GM18505 (cell line): ENCODE measurements around the gene SORCS2.

Experiments
- ATAC-seq: cut with Tn5 transposase; IDR thresholded peaks from one replicate; pipeline ENCODE4 v1.9.1; 2021; ENCODE audit not compliant: unreplicated experiment
- POLR2A ChIP-seq: IDR thresholded peaks from 4 replicates; pipeline ENCODE4 v1.6.1; 2011; ENCODE audit warnings: borderline replicate concordance; ENCODE audit not compliant: insufficient read depth, insufficient read length; ENCODE audit errors: extremely low read depth

The SORCS2 gene

DNA sequence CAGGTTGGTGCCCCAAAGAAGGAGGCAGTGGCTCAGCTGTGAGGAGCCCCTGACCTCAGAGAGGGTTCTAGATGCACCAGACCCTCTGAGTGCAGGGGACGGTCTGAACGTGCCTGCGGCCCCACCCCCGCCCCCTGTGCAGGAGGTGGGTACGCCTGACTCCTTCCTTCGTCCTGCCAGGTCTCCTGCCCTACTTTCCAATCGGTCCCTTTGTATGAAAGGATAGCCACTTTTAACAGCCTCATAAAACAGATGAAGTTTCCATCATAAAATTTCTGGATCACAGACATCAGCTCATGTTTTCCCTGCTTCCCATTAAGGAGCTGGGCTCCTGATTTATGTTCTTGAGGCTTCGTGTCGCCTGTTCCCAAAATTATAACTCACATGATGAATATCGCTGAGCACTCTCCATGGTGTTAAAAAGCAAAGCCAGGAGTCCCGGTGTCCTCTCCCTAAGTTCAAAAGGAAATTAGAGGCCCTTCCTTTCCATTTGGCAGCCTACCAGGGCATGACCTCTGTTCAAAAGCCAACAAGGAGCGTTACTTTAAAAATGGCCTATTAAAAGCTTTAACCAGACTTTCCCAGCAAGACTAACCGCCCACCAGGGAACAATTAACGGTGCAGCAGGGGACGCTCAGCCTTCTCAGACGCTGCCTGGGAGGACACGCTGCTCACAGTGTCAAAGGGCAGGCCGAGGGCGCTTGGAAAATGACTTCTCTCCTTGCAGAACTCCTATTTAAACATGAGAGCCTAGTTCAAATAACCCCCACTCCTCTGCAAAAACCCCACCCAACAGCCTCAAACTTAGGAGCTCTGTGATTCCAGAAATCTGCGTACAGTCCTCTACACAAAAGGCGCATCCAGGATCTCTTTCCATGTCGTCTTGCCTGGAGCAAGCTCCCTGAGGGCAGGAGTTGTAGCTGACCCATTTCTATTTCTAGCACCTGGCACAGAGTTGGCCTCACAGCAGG, 565.4 kb downstream of the SORCS2 start:
- TF ChIP-seq POLR2A, result no peak
- no peak for ATAC-seq

DNA sequence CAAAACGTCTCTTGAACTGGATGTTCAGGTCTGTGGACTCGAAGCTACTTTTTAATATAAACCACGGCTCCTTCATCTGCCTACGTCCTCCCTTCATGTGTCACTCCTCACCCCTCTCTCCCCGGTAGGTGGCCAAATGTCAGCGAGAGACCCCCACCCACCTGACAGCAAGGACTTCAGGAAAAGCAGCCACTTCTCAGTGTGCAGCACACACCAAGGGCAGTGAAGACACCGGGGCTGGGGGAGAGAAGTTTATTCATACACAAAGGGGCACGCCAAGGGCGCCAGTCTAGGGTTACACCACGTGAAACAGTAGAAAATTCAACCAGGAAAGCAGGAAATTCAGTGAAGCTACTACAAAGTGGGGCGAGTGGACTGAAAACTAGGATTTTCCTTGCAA, 566.1 kb downstream of the SORCS2 start:
- ATAC-seq, result no peak
- no peak for TF ChIP-seq POLR2A

DNA sequence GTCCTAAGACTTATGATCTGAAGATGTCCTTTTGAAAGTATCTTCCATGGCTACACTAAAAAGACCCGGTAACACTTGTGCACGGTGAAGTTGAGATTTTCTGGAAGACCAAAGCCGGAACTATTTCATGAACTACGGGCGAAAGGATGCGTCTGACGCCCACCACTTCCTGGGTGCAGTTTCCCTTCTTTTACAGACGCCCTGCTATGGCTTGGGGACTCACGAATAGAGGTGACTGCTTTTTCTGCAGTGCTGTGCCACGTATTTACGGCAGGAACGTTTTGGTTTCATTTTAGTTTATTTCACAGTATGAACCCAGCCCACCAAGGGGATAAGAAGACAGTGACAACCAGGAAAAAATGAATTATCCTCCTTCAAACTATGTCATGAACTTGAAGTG, 566.9 kb downstream of the SORCS2 start:
- ATAC-seq, result no peak
- no peak for TF ChIP-seq POLR2A

DNA sequence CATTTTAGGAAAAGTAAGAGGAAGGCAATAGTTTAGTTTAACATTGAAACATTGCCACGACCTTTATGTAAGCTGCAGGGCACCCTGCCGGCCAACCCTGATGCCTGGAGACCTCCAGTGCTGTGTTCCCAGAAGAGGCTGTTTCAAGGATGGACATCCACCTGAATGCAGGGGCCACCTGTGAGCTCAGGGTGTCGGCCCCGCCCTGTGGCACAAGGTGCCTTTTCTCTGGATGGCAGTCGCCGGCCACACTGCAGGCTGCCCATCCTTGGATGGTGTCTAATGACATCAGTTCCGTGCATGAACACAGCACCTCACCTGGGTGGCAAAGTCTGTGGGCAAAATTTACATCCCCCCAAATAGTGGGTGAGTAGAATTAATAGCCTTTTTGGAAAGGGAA, 567.3 kb downstream of the SORCS2 start:
- ATAC-seq, result no peak
- TF ChIP-seq POLR2A, result no peak

DNA sequence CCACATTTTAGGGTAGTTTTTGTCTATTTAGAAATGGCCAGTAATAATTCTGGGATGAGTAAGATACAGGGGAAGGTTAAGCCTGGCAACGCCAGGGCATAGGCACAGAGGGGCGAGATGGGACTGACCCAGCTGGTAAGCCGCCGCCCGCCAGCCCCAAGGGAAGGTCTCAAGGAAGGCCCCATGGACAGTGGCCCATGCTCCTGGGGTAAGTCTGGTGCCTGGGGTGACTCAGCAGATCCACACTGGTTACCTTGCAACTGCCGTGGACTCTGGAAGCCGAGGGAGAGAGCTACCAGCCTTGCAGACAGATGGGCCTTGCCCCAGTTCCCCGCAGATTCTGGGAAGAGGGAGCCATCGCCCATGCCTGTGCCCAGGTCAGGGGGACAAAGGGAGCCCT, 567.9 kb downstream of the SORCS2 start:
- ATAC-seq, result no peak
- no peak for TF ChIP-seq POLR2A

DNA sequence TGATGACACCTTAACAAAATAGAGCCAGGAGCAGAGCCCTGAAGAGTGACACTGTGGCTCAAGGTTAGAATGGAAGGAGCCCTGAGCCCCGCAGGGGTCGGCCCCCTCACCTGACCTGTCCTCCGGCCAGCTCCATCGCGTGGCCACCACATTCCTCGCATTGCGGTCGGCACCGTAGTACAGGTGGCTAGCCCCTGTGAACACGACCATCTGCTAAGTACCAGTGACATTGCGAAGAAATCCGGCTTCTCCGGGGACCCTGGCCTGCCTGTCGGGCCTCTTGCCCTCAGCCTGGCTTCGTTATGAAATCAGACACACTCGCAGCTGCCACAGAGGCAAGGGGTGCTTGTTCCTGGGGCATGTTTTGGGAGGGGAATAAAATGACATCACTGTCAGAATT, 568.4 kb downstream of the SORCS2 start:
- ATAC-seq, result no peak
- no peak for TF ChIP-seq POLR2A

DNA sequence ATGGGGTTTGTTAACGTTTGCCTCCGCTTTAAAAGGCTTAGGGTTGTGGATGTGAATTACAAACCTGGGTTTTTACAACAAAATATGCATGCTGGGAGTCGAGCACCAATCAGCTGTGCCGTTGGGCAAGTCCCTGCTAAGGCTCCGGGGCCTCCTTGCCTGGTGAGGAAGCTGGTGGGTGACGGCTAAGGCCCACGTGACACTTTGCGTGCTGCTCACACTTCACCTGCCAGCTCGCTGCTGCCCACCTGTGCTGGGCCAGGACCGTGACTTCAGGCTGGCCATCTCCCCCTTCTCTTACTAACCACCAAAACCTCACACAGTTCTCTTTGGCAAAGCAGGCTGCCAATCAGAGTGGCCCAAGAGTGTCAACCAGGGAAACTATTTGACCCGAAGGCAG, 569.0 kb downstream of the SORCS2 start:
- ATAC-seq, result no peak
- no peak for TF ChIP-seq POLR2A

DNA sequence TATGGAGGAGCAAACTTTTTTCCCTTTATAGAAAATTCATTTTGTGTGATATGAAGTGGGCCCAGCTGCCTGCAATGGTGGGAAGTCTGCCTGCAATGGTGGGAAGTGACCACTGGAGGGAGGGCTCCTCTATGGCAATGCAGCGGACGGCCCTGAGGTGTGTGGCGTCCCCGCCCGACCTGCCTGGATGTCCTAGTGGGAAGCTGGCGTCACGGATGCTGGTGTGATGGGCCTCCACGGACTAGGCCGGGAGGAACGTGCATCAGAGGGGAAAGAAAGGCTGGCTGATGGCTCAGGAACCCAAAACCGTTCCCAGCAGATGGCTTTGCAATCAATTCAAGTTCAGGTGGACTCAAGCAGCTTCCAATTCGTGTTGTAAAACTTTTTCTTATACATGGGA, 569.4 kb downstream of the SORCS2 start:
- peak; percentile 82 for ATAC-seq
- no peak for TF ChIP-seq POLR2A

DNA sequence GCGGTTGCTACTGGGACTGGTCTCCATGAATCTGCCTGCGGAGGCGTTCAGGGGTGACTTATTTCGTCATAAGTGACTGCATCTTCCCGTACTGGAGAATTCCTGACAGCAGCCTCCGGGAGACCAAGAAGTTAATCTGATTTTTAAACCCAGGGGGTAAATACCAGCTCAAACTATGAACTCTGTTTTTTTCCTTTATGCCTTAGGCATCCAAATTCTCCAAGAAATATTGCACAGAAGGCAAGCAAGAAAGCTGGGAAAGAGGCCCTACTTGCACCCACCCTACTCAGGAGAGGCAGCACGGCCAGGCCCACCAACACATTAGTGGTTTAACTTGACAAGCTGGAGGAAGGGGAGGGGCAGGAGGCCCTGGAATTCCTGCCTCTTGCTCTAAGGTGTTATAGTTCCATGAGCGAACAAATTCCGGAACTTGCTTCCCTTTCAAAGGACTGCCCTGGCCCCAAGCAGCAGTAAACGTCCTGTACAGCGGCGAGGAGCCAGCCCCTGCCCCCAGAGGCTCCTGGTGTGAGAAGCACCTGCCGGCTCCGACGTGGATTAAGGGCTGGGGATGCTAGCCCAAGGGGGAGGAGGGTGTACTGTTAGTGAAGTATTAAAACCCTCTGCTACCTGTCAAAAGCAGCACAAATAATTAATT, 570.2 kb downstream of the SORCS2 start:
- ATAC-seq, result no peak
- no peak for TF ChIP-seq POLR2A

DNA sequence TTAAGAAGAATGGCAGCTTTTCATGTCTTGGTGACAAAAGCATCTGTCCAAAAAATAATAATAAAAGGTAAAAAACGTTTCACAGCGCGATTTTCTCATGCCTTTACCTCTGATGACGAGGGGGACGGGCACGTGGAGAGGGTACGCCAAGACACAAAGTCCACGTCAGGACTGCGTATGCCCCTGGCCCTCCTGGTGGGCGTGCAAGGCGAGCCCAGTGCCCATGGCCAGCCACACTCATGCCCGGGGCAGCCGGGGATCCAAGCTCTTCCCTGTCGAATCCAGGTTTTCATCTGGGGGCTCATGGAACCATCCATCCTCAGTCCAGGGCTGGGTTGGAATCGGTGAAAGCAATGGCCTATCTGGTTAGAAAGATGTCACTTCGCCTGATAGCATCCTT, 570.8 kb downstream of the SORCS2 start:
- TF ChIP-seq POLR2A, result no peak
- ATAC-seq, result no peak

DNA sequence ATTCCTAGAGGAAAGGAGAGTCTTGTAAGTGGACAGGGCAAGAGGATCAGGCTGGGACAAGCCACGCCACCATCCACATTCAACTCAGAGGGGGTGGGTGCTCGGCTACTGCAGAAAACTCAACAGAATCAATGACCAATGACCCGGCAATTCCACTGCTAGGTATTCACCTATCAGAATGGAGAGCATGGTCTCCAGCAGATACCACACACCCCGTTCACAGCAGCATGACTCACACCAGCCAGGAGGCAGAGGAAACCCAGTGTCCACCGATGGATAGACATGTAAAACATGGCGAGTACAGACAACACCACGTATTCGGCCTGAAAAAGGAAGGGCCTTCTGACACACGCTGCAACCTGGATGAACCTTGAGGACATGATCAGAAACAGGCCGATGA, 571.5 kb downstream of the SORCS2 start:
- TF ChIP-seq POLR2A, result no peak
- no peak for ATAC-seq

DNA sequence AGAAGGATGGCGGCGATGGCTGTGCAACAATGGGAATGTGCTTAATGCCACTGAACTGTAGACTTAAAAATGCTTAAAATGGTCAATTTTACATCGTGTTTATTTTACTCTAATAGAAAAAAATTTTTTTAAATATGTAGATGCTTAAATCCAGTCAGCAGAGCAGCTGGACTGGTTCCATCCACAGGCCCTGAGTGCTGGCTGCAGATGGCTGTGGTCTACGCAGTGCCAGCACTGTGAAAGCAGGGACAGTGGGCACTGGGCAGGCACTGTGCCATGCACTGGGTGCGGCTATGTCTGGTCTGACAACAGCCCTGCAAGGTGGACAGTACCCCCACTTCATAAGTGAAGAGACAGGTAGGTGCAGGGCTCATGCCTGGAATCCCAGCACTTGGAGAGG, 572.1 kb downstream of the SORCS2 start:
- no peak for ATAC-seq

DNA sequence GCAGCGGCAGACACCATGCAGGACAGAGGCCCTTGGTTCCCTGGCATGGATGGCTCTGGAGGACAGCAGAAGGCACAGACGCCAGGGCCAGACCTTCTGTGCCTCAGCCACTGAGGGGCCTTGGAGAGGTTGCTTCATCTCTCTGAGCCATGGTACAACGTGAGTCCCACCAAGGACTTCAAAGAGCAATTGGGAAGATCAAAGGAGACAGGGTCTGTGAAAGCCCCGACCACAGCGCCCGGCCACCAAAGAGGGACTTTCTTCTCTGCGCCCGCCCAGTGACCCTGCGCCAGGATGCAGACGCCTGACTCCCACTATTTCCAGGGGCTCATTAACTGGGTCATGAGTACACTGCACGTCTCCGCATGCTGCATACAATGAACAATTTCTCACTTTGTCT, 573.3 kb downstream of the SORCS2 start:
- ATAC-seq, result no peak
- no peak for TF ChIP-seq POLR2A

More for the DNA sequence above, 572.1 kb downstream of the SORCS2 start:
- no peak for TF ChIP-seq POLR2A

DNA sequence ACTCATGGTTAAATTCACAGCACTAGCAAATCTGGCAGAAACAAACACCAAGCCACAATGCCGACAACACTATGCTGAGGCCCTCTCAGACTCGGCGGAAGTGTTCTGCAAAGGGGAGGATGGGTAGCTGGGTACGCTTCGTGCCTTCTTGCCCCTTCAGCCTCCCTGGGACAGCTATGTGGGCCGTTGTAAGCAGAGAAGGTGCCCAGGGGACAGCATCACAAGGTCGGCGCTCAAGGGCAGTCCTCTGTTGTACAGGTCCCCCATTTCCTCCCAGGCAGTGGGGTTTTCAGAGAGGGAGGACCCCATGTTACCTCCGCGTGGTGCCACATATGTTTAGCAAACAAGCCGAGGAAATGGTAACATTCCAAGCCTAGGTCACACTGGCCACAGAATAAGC, 573.7 kb downstream of the SORCS2 start:
- ATAC-seq, result no peak
- TF ChIP-seq POLR2A, result no peak

DNA sequence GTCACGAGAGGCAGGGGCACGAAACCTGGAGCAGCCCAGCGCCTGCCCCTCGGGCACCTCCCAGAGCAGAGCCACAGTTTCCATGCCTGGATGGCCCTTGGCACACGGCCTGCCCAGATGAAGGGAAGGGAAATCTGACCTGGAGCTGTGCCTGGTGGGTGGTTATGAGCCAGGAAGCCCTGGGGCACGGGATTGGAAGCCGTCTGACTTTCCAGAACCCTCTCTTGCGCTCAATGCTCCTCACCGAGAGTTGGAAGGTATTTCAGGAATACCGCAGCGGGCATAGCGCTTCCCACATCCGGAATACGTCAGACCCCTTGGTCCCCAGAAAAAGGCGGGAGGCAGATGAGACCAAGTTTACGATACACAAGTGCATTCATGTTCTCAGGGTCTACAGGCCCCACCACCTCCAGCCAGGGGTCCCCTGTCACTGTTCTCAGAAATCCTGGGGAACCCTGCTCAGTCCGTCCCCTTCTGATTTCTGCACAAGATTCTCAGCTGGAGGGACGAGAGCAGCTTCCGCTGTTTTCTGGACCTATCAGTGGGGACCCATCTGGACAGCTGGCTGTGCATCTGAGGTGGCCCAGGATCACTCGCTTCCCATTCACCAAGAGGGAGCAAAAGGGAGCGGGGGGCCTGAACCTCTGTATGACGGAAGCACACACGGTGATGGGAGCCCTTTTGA, 574.5 kb downstream of the SORCS2 start:
- ATAC-seq, result no peak

More for the DNA sequence above, 574.5 kb downstream of the SORCS2 start:
- TF ChIP-seq POLR2A, result no peak
